Stimulated activated CD8-positive, alpha-beta memory T cell treated with anti-CD3 and anti-CD28 coated beads, Interleukin-4, amount 100 ng/mL, for 48 hours (primary cell): ENCODE results near the gene CREB1.
A peak's percentile ranks its signal among the peaks of the same experiment; 100 is the strongest.
"Not testable (repeated sequence)": the region's sequence is repeated elsewhere in the genome, so short reads cannot be mapped to it uniquely, and the experiment has no call there.

ENCODE experiments used
- DNase-seq: peaks from one replicate; pipeline ENCODE4 v3.0.0-alpha.2; 2020

CREB1 gene

GRCh38 chr2:207529330-207530159, at the start of gene CREB1:
Gene CREB1 (plus strand): TSS chr2:207529962. CDS start chr2:207555636, 25,674 bp downstream.
- peak; percentile 100 for DNase-seq

GRCh38 chr2:207480521-207481040, 49.2 kb upstream of the CREB1 start:
- DNase-seq: no peak

GRCh38 chr2:207481924-207482323, 47.8 kb upstream of the CREB1 start:
- DNase-seq: no peak

- no peak for DNase-seq
Measured at GRCh38 chr2:207482630-207483029, 47.1 kb upstream of the CREB1 start.

GRCh38 chr2:207483066-207483465, 46.7 kb upstream of the CREB1 start:
- DNase-seq: no peak

- no peak for DNase-seq
Measured at GRCh38 chr2:207483477-207483876, 46.3 kb upstream of the CREB1 start.

GRCh38 chr2:207484444-207485391, 45.0 kb upstream of the CREB1 start:
- DNase-seq: no peak

GRCh38 chr2:207487650-207488311, 42.0 kb upstream of the CREB1 start:
- no peak for DNase-seq

GRCh38 chr2:207489251-207489650, 40.5 kb upstream of the CREB1 start:
- DNase-seq: no peak

- no peak for DNase-seq
Measured at GRCh38 chr2:207490441-207490840, 39.3 kb upstream of the CREB1 start.

- no peak for DNase-seq
Measured at GRCh38 chr2:207491086-207491485, 38.7 kb upstream of the CREB1 start.

- DNase-seq: no peak
Measured at GRCh38 chr2:207491956-207492355, 37.8 kb upstream of the CREB1 start.

- DNase-seq: no peak
Measured at GRCh38 chr2:207492461-207492860, 37.3 kb upstream of the CREB1 start.

- no peak for DNase-seq
Measured at GRCh38 chr2:207494137-207494536, 35.6 kb upstream of the CREB1 start.

- not testable (repeated sequence) for DNase-seq
Measured at GRCh38 chr2:207496936-207497335, 32.8 kb upstream of the CREB1 start.

- DNase-seq: no peak
Measured at GRCh38 chr2:207497596-207497995, 32.2 kb upstream of the CREB1 start.

GRCh38 chr2:207498427-207498826, 31.3 kb upstream of the CREB1 start:
- DNase-seq: no peak

GRCh38 chr2:207499114-207499513, 30.6 kb upstream of the CREB1 start:
- DNase-seq: no peak

- DNase-seq: no peak
Measured at GRCh38 chr2:207501802-207502576, 27.8 kb upstream of the CREB1 start.

GRCh38 chr2:207502577-207503198, 27.1 kb upstream of the CREB1 start:
- DNase-seq: no peak

GRCh38 chr2:207503234-207503633, 26.5 kb upstream of the CREB1 start:
- DNase-seq: no peak
